SH-SY5Y (cell line): ENCODE results near the gene HOXB5.

Experiments used
- GATA2 ChIP-seq: IDR thresholded peaks from 2 replicates; pipeline ENCODE4 v1.6.1; 2011; ENCODE audit warnings: mild to moderate bottlenecking, low read depth, low read length
- GATA3 ChIP-seq: IDR thresholded peaks from 2 replicates; pipeline ENCODE4 v1.6.1; 2011; ENCODE audit warnings: low read depth, mild to moderate bottlenecking, low read length, moderate library complexity

GRCh38 chr17:48596735-48597527 is 3.4 kb upstream of the HOXB5 start:
- TF ChIP-seq GATA2 (no peak), GATA3 (no peak)
